Coronary artery (tissue), 2 donors: ENCODE measurements around the gene PRKACB.
"Not testable (repeated sequence)": the region's sequence is repeated elsewhere in the genome, so short reads cannot be mapped to it uniquely, and the experiment has no call there.

Source experiments
- DNase-seq: peaks from one replicate; pipeline ENCODE4 v3.0.0-alpha.2; 2017; ENCODE audit warnings: low spot score
- H3K27ac ChIP-seq, 2 donors: fragments of 200-600 bp; sonication (generic); one replicate each; pipeline ENCODE4 v1.5.1; 2016 to 2019
- H3K4me3 ChIP-seq: fragments of 200-600 bp; sonication (generic); 2 replicates; pipeline ENCODE4 v1.5.1; 2016; ENCODE audit warnings: mild to moderate bottlenecking, moderate library complexity
- CTCF ChIP-seq: fragments of 200-600 bp; sonication (generic); IDR thresholded peaks from one replicate; pipeline ENCODE4 v1.5.1; 2019; ENCODE audit warnings: antibody characterized with exemption

Gene PRKACB

GRCh38 chr1:84278905-84279304 is 134.8 kb downstream of the PRKACB start:
- TF ChIP-seq CTCF: no peak
- Histone ChIP-seq H3K4me3 (no peak overlapping the region), H3K27ac (no peak overlapping the region)
- DNase-seq: no peak

- no peak for TF ChIP-seq CTCF
- no peak overlapping the region for H3K27ac ChIP-seq
- DNase-seq: no peak
- no peak overlapping the region for H3K4me3 ChIP-seq
Measured at GRCh38 chr1:84280912-84281311, 136.8 kb downstream of the PRKACB start.

GRCh38 chr1:84282780-84283333 is 138.8 kb downstream of the PRKACB start:
- H3K4me3 ChIP-seq: no peak overlapping the region
- TF ChIP-seq CTCF: no peak
- no peak overlapping the region for H3K27ac ChIP-seq
- DNase-seq: no peak

- TF ChIP-seq CTCF: no peak
- no peak overlapping the region for H3K27ac ChIP-seq
- H3K4me3 ChIP-seq: no peak overlapping the region
- no peak for DNase-seq
Measured at GRCh38 chr1:84283381-84283780, 139.3 kb downstream of the PRKACB start.

GRCh38 chr1:84286071-84286470 is 142.0 kb downstream of the PRKACB start:
- no peak overlapping the region for H3K27ac ChIP-seq
- no peak for TF ChIP-seq CTCF
- no peak for DNase-seq
- no peak overlapping the region for H3K4me3 ChIP-seq

- not testable (repeated sequence) for H3K4me3 ChIP-seq, DNase-seq, H3K27ac ChIP-seq
Measured at GRCh38 chr1:84287389-84287788, 143.3 kb downstream of the PRKACB start.
